HCT116 (cell line): ENCODE data around the gene HSH2D. TPM values are rescaled to one million over a fixed set of nuclear protein-coding genes. Genes with fewer than 3 reads are reported as not detected.

Experiments used
- ATAC-seq: fragments of 200-7000 bp; cut with Tn5 transposase; 2 replicates; pipeline ENCODE4 v1.9.1; 2020; ENCODE audit warnings: mild to moderate bottlenecking, moderate library complexity
- BruUV-seq: library from RNA; stranded (reverse); fragments of 400-500 nt; replicated peaks from 2 replicates; lab custom pipeline; 2021; lab: Mats Ljungman, UMichigan
- CTCF ChIA-PET: fragments of 300-600 bp; sonication (Branson Sonifier 250); formaldehyde crosslinking; loops from one replicate; lab custom pipeline; 2021; ENCODE audit warnings: antibody characterized with exemption; lab: Charles Lee
- POLR2A ChIA-PET: fragments of 300-600, 350-600 bp; sonication (Branson Sonifier 250); formaldehyde crosslinking; loops from one replicate; lab custom pipeline; 2021; ENCODE audit warnings: antibody characterized with exemption; lab: Charles Lee
- RAD21 ChIA-PET, 2 experiments: fragments of 300-600 bp; sonication (Branson Sonifier 250); formaldehyde crosslinking; loops; one replicate each; lab custom pipeline; 2023; ENCODE audit warnings: low total read pairs in 2 of 2; ENCODE audit not compliant: uncharacterized antibody in 2 of 2, unreplicated experiment in 2 of 2, low non-redundant PET in 1 of 2; lab: Charles Lee
- DNase-seq: peaks from one replicate; pipeline ENCODE4 v3.0.0-alpha.2; 2010; ENCODE audit warnings: low read depth, low spot score
- H2AFZ ChIP-seq: fragments of 200-600 bp; shearing (Covaris generic), sonication (generic); 2 replicates; pipeline ENCODE4 v1.6.1; 2017; ENCODE audit warnings: low read depth, mixed run types, mixed read lengths, antibody characterized with exemption, low read length; ENCODE audit not compliant: poor library complexity, severe bottlenecking
- H3K27ac ChIP-seq: 2 replicates; pipeline ENCODE4 v1.5.1; 2012; ENCODE audit warnings: low read depth, low read length
- H3K27me3 ChIP-seq: fragments of 200-600 bp; sonication (generic); 2 replicates; pipeline ENCODE4 v1.6.1; 2016; ENCODE audit warnings: mixed run types, low read length, mixed read lengths; ENCODE audit not compliant: insufficient read depth
- H3K36me3 ChIP-seq, 2 experiments: fragments of 200-500 bp in 1 of 2; fragments of 200-600 bp in 1 of 2; sonication (Bioruptor generic) in 1 of 2; sonication (generic) in 1 of 2; 2 replicates each; pipeline versions ENCODE4 v1.5.1 to v1.6.1; 2014 to 2016; ENCODE audit warnings: low read length in 2 of 2, inconsistent platforms in 1 of 2, mixed read lengths in 1 of 2, mixed run types in 1 of 2; ENCODE audit not compliant: insufficient read depth in 2 of 2, control insufficient read depth in 1 of 2
- H3K4me1 ChIP-seq, 2 experiments: fragments of 200-600 bp in 1 of 2; sonication (generic) in 1 of 2; 2 replicates each; pipeline versions ENCODE4 v1.5.1 to v1.6.1; 2012 to 2017; ENCODE audit warnings: low read length in 2 of 2, inconsistent platforms in 1 of 2, mild to moderate bottlenecking in 1 of 2, mixed read lengths in 1 of 2, mixed run types in 1 of 2, moderate library complexity in 1 of 2; ENCODE audit not compliant: insufficient read depth in 2 of 2, control insufficient read depth in 1 of 2
- H3K4me2 ChIP-seq: fragments of 200-600 bp; sonication (generic); 2 replicates; pipeline ENCODE4 v1.6.1; 2017; ENCODE audit warnings: mixed run types, low read length, mixed read lengths
- H3K4me3 ChIP-seq, 2 experiments: fragments of 200-600 bp in 1 of 2; sonication (generic) in 1 of 2; replicated peaks in 1 of 2; 2 replicates each; pipeline ENCODE4 v1.5.1; 2011 to 2016; ENCODE audit warnings: low read length in 2 of 2, control low read depth in 1 of 2, low read depth in 1 of 2, mild to moderate bottlenecking in 1 of 2, mixed read lengths in 1 of 2, mixed run types in 1 of 2
- H3K79me2 ChIP-seq: fragments of 200-600 bp; sonication (generic); 2 replicates; pipeline ENCODE4 v1.6.1; 2017; ENCODE audit warnings: mild to moderate bottlenecking, mixed run types, low read length, moderate library complexity, mixed read lengths; ENCODE audit not compliant: insufficient read depth
- H3K9ac ChIP-seq: fragments of 200-600 bp; sonication (generic); 2 replicates; pipeline ENCODE4 v1.6.1; 2016; ENCODE audit warnings: low read length, mixed read lengths
- H3K9me2 ChIP-seq: fragments of 200-600 bp; sonication (generic), shearing (Covaris generic); 2 replicates; pipeline ENCODE4 v1.6.1; 2017; ENCODE audit warnings: mixed run types, mild to moderate bottlenecking, moderate library complexity; ENCODE audit not compliant: insufficient read depth
- H3K9me3 ChIP-seq, 2 experiments: fragments of 200-500 bp in 1 of 2; fragments of 200-600 bp in 1 of 2; sonication (Bioruptor generic) in 1 of 2; sonication (generic) in 1 of 2; 2 replicates each; pipeline ENCODE4 v1.6.1; 2014 to 2017; ENCODE audit warnings: low read length in 2 of 2, mixed read lengths in 2 of 2, inconsistent platforms in 1 of 2, low read depth in 1 of 2, mild to moderate bottlenecking in 1 of 2, mixed run types in 1 of 2, moderate library complexity in 1 of 2; ENCODE audit not compliant: control insufficient read depth in 1 of 2, insufficient read depth in 1 of 2
- H4K20me1 ChIP-seq: fragments of 200-600 bp; sonication (generic), shearing (Covaris generic); 2 replicates; pipeline ENCODE4 v1.6.1; 2017; ENCODE audit warnings: mixed run types, mild to moderate bottlenecking, moderate library complexity; ENCODE audit not compliant: insufficient read depth
- ATF3 ChIP-seq: IDR thresholded peaks from 2 replicates; pipeline ENCODE4 v1.6.1; 2012
- CEBPB ChIP-seq: IDR thresholded peaks from 2 replicates; pipeline ENCODE4 v1.6.1; 2012; ENCODE audit warnings: low read depth
- EGR1 ChIP-seq: IDR thresholded peaks from 2 replicates; pipeline ENCODE4 v1.6.1; 2012; ENCODE audit warnings: low read depth
- EZH2 ChIP-seq: fragments of 200-600 bp; sonication (generic); IDR thresholded peaks from 2 replicates; pipeline ENCODE4 v1.6.1; 2017; ENCODE audit warnings: antibody characterized with exemption, mixed run types
- EZH2phosphoT487 ChIP-seq: fragments of 200-600 bp; IDR thresholded peaks from 2 replicates; pipeline ENCODE4 v1.6.1; 2018; ENCODE audit warnings: antibody characterized with exemption, borderline replicate concordance
- FOSL1 ChIP-seq: IDR thresholded peaks from 2 replicates; pipeline ENCODE4 v1.6.1; 2012; ENCODE audit warnings: low read depth
- MAX ChIP-seq: IDR thresholded peaks from 2 replicates; pipeline ENCODE4 v1.6.1; 2012
- POLR2A ChIP-seq: IDR thresholded peaks from 2 replicates; pipeline ENCODE4 v1.7.0; 2011; ENCODE audit warnings: borderline replicate concordance; ENCODE audit not compliant: insufficient read depth, insufficient read length; ENCODE audit errors: extremely low read depth
- REST ChIP-seq: IDR thresholded peaks from 2 replicates; pipeline ENCODE4 v1.6.1; 2012; ENCODE audit warnings: low read depth
- SIN3A ChIP-seq: IDR thresholded peaks from 2 replicates; pipeline ENCODE4 v1.6.1; 2012; ENCODE audit warnings: low read depth
- SP1 ChIP-seq: IDR thresholded peaks from 2 replicates; pipeline ENCODE4 v1.6.1; 2012; ENCODE audit warnings: low read depth
- SRF ChIP-seq: IDR thresholded peaks from 2 replicates; pipeline ENCODE4 v1.6.1; 2012; ENCODE audit warnings: low read depth
- TCF7L2 ChIP-seq: IDR thresholded peaks from 2 replicates; pipeline ENCODE4 v1.7.0; 2011; ENCODE audit warnings: borderline replicate concordance, inconsistent platforms; ENCODE audit not compliant: insufficient read depth, insufficient read length; ENCODE audit errors: extremely low read depth
- intact Hi-C: fragments of 100-400 bp; cut with micrococcal nuclease; formaldehyde crosslinking; loops from 2 replicates; pipeline ENCODE4 v1.10.0; 2022
- total RNA-seq: library from RNA; stranded (reverse); gene quantifications from one replicate; pipeline ENCODE4 v1.2.1, GENCODE V29; 2021; ENCODE audit not compliant: unreplicated experiment

The HSH2D gene
- total RNA-seq, 1 experiment from 2014 or later: 21.4 TPM

GRCh38 chr19:16201011-16201391 lies 57.5 kb downstream of the HSH2D start:
- no TSS peak for BruUV-seq
- Histone ChIP-seq H3K27ac (no peak overlapping the region), H3K9me3 (no peaks in the 10 kb centered on the region), H3K9ac (no peak overlapping the region), H3K9me2 (no peaks in the 10 kb centered on the region), H3K36me3 (peaks cover 3 to 6% of the 10 kb centered on the region in 2 experiments; a peak in 2 of 4 replicates), H3K27me3 (no peaks in the 10 kb centered on the region), H3K79me2 (peaks cover 39% of the 10 kb centered on the region), H3K4me3 (no peak overlapping the region), H2AFZ (no peak overlapping the region), H3K4me2 (no peak overlapping the region), H3K4me1 (peaks cover 12 to 26% of the 10 kb centered on the region in 2 experiments), H4K20me1 (no peaks in the 10 kb centered on the region)
- ChIA-PET POLR2A (no interaction called here), CTCF (no interaction called here), RAD21 (no interaction called here)
- no peak for ATAC-seq
- TF ChIP-seq CEBPB (no peak), SP1 (no peak), SRF (no peak), SIN3A (no peak), FOSL1 (no peak), ATF3 (no peak), REST (no peak), EZH2phosphoT487 (no peak), TCF7L2 (no peak), MAX (no peak), EGR1 (no peak), POLR2A (no peak), EZH2 (no peak)
- intact Hi-C loops: no loop called here
- DNase-seq: no peak
